ENCODE data around the gene GABBR2.

DNA sequence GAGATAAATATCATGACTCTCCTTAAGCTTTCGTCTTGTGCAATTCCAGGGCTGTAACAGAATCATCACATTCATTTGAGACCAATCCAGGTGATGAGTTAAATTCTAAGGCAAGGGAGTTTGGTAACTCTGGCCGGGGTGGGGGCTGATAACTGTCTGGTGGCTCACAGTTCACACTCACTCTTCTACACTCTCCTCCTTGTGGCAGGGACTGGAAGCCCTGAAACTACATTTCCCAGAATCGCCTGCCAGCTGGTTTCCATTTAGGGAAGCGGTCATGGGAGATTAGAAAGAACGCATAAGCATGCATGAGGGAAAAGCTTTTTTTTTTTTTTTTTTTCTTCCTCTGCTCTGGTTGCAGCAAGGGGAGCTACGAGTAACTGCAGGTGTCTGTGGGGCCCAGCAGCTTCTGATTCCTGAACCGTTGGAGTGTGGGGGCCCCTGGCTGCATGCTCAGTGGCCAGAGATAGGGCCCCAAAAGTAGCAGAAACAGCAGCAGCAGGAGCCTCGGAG is 298.5 kb downstream of the GABBR2 start:
- TF ChIP-seq POLR2A (IDR thresholded peaks at IDR 0.05): no peak
- TF ChIP-seq, protein P1, sequence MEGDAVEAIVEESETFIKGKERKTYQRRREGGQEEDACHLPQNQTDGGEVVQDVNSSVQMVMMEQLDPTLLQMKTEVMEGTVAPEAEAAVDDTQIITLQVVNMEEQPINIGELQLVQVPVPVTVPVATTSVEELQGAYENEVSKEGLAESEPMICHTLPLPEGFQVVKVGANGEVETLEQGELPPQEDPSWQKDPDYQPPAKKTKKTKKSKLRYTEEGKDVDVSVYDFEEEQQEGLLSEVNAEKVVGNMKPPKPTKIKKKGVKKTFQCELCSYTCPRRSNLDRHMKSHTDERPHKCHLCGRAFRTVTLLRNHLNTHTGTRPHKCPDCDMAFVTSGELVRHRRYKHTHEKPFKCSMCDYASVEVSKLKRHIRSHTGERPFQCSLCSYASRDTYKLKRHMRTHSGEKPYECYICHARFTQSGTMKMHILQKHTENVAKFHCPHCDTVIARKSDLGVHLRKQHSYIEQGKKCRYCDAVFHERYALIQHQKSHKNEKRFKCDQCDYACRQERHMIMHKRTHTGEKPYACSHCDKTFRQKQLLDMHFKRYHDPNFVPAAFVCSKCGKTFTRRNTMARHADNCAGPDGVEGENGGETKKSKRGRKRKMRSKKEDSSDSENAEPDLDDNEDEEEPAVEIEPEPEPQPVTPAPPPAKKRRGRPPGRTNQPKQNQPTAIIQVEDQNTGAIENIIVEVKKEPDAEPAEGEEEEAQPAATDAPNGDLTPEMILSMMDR (IDR thresholded peaks at IDR 0.05): peak in 4 of 6 experiments; percentile 3 to 29 (median 14)
